Measurements from ENCODE around the gene TAS2R30.

DNA sequence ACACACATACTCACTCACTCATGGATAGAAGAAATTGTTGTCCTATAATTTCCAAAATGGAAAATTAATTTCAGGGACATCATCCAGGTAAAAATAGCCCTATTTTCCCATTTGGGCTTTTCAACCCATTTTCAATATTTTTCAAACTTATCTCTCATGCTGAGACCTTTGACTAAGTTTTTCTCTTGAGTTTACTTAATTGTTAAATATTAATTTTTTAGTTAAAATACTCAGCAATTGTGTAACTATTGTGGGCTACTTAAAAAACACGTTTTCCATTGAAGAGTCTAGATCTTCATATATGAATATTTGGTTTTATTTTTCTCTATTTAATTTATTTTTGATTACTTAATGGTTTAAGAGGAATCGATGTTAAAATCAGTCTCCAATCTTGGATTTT, 28.2 kb downstream of the TAS2R30 start:
- TF ChIP-seq POLR2A (IDR thresholded peaks at IDR 0.05; ENCODE audit: extremely low read depth, insufficient read length) (no peak), MYC (IDR thresholded peaks at IDR 0.05; ENCODE audit: low read depth, low read length) (no peak)
- TF ChIP-seq, protein P1, sequence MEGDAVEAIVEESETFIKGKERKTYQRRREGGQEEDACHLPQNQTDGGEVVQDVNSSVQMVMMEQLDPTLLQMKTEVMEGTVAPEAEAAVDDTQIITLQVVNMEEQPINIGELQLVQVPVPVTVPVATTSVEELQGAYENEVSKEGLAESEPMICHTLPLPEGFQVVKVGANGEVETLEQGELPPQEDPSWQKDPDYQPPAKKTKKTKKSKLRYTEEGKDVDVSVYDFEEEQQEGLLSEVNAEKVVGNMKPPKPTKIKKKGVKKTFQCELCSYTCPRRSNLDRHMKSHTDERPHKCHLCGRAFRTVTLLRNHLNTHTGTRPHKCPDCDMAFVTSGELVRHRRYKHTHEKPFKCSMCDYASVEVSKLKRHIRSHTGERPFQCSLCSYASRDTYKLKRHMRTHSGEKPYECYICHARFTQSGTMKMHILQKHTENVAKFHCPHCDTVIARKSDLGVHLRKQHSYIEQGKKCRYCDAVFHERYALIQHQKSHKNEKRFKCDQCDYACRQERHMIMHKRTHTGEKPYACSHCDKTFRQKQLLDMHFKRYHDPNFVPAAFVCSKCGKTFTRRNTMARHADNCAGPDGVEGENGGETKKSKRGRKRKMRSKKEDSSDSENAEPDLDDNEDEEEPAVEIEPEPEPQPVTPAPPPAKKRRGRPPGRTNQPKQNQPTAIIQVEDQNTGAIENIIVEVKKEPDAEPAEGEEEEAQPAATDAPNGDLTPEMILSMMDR (IDR thresholded peaks at IDR 0.05; ENCODE audit: low read depth, low read length): no peak

All from NB4 (cell line).